Hematopoietic multipotent progenitor cell (in vitro differentiated cells): ENCODE data around the gene MARCHF5. TPM values are rescaled to one million over a fixed set of nuclear protein-coding genes. Genes with fewer than 3 reads are reported as not detected.
"Not testable (repeated sequence)": the region's sequence is repeated elsewhere in the genome, so short reads cannot be mapped to it uniquely, and the experiment has no call there.

Experiments used
- DNase-seq, 3 donors: peaks; one replicate each; pipeline ENCODE4 v3.0.0-alpha.2; 2011 to 2015; ENCODE audit warnings: low read depth in 2 of 3, low spot score in 2 of 3
- small RNA-seq: library from RNA; depleted of rRNA; stranded (forward); fragments of <200 nt; gene quantifications from one replicate; pipeline ENCODE3, GENCODE V24; 2012
- total RNA-seq: library from RNA; depleted of rRNA; stranded (reverse); fragments of >200 nt; gene quantifications from one replicate; pipeline ENCODE4 v1.2.3, GENCODE V29; 2012

Gene MARCHF5
- total RNA-seq, 1 donor, result 9.2 TPM

DNA sequence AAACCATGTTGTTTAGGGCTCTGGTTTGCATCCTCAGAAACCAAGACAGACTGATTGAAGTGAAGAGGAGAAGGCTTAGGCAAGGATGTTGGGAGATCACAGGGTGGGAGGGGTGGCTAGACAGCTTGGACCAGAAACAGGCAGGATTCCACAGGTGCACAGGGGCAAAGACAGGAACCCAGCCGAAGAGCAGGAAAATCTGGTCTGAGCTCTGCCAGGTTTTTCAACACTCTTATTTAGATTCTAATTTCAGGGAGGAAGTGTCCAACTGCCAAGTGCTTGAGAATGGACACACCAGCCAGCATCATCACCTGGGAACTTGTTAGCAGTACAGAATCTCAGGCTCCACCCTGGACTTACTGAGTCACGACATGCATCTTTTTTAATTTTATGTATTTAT is 93.8 kb downstream of the MARCHF5 start:
- no peak for DNase-seq

DNA sequence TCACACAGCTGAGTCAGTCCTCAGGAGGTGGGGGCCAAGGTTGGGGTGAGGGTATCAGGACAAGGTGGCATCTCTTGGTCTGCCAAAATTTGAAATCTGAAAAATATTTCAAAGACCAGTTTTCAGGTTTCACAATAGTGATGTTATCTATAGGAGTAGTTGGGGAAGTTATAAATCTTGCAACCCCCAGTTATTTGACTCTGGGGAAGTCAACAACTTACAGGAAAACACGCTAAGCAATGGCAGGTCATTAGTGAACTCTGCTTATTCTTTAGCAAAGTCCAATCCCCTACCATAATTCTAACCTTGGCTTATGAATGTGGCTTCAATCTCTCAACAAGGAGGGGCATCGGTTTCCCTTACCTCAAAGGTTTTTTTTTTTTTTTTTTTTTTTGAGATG is 94.9 kb downstream of the MARCHF5 start:
- DNase-seq, result peak in 2 of 3 donors; percentile 6 to 54

DNA sequence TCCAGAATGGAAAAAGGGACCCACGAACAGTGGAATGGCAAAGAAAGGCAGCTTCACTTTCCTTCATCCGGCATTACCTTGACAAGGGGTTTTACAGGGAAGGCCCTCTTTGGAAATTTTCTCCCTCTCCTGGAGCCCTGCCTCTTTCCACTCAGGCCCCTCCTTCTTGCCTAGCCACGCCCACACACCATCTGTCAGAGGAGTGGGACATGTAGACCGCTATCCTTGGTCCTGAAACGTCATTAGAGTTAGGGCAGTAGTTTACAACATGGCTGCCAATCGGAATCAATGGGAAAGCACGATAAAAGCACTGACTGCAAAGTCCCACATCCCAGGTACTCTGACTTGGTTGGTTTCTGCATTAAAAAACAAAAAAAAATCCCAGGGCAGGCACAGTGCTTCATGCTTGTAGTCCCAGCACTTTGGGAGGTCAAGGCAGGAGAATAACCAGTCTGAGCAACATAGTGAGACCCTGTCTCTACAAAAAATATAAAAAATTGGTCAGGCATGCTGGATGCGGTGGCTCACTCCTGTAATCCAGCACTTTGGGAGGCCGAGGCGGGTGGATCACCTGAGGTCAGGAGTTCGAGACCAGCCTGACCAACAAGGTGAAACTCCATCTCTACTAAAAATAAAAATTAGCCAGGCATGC is 96.4 kb downstream of the MARCHF5 start:
- DNase-seq, result peak in 2 of 3 donors; percentile 71 to 85

DNA sequence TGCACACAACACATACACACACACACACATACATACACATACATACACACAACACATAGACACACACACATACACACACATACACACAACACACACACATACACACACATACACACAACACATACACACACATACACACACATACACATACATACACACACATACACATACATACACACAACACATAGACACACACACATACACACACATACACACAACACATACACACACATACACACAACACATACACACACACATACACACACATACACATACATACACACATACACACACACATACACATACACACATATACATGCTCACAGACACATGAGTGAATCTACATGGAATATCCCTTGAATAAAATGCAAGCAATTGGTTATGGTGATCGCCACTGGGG is 102.2 kb downstream of the MARCHF5 start:
- DNase-seq, result not testable (repeated sequence)

DNA sequence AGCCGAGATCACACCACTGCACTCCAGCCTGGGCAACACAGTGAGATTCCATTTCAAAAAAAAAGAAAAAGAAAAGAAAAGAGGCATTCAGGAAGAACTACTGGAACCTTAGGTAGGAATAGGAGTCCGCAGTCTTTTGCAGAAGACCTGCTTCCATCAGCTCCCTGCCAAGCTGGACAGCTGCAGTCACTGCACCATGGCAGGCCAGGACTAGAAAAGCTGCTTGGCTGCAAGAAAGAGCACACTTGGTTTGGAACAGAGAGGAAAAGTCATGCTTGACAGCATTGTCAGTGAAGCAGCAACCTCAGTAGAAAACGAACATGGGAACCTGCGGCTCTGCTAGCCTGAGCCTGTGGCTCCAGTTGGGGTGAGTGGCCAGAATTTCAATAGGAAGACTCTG is 104.3 kb downstream of the MARCHF5 start:
- no peak for DNase-seq

DNA sequence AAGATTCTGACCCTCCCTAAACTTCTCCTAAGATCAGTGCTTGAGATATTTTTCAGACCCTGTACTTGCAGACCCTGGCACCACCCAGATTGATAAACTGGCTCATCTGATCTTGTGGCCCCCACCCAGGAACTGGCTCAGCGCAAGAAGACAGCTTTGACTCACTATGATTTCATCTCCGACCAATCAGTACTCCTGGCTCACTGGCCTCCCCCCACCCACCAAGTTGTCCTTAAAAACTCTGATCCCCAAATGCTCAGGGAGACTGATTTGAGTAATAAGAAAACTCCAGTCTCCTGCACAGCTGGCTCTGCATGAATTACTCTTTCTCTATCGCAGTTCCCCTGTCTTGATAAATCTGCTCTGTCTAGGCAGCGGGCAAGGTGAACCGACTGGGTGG is 111.3 kb downstream of the MARCHF5 start:
- DNase-seq, result not testable (repeated sequence)

Small RNA genes within 50 kb of the gene (small RNA-seq; reads per million reads assigned to genes)
- gene RF00019 (not detected), gene RNY3P12 (0.47 reads per million)

Other genes starting within 250 kb of the MARCHF5 start
- gene CPEB3, start 89 bp upstream of the MARCHF5 start, total RNA-seq, result 1.9 TPM